WTC11 (cell line): Measurements from ENCODE around the gene SLC6A15.

Experiments
- CBFB ChIP-seq: sonication (generic); formaldehyde crosslinking; IDR thresholded peaks from 2 replicates; pipeline ENCODE4 v1.8.1; 2022; ENCODE audit warnings: mild to moderate bottlenecking, low read depth, missing genetic modification reagents
- FOXJ3 ChIP-seq: sonication (generic); formaldehyde crosslinking; IDR thresholded peaks from 2 replicates; pipeline ENCODE4 v1.9.0; 2021; ENCODE audit warnings: missing genetic modification reagents, mild to moderate bottlenecking, borderline replicate concordance
- NR3C1 ChIP-seq: sonication (generic); formaldehyde crosslinking; conservative IDR thresholded peaks from 2 replicates; pipeline ENCODE4 v1.8.1; 2023; ENCODE audit warnings: low read depth, mild to moderate bottlenecking, missing genetic modification reagents
- SOX15 ChIP-seq: fragments of 250-450 bp; sonication (Bioruptor Pico); IDR thresholded peaks from 2 replicates; pipeline ENCODE4 v1.9.0; 2021; ENCODE audit warnings: mild to moderate bottlenecking
- TEAD4 ChIP-seq: sonication (generic); formaldehyde crosslinking; IDR thresholded peaks from 2 replicates; pipeline ENCODE4 v1.8.0; 2022; ENCODE audit warnings: mild to moderate bottlenecking, missing genetic modification reagents
- ZNF121 ChIP-seq: sonication (generic); formaldehyde crosslinking; IDR thresholded peaks from 2 replicates; pipeline ENCODE4 v1.8.0; 2023; ENCODE audit warnings: missing genetic modification reagents
- ZNF423 ChIP-seq: fragments of 250-450 bp; sonication (Bioruptor Pico); IDR thresholded peaks from 2 replicates; pipeline ENCODE4 v2.1.2; 2022; ENCODE audit warnings: mild to moderate bottlenecking, moderate library complexity
- ZNF671 ChIP-seq: fragments of 250-450 bp; sonication (Bioruptor Pico); IDR thresholded peaks from 2 replicates; pipeline ENCODE4 v1.8.0; 2021; ENCODE audit warnings: mild to moderate bottlenecking
- TF ChIP-seq, protein P1 (sequence below): fragments of 200-600 bp; IDR thresholded peaks from 2 replicates; pipeline ENCODE4 v1.8.0; 2022; ENCODE audit warnings: antibody characterized with exemption

DNA sequence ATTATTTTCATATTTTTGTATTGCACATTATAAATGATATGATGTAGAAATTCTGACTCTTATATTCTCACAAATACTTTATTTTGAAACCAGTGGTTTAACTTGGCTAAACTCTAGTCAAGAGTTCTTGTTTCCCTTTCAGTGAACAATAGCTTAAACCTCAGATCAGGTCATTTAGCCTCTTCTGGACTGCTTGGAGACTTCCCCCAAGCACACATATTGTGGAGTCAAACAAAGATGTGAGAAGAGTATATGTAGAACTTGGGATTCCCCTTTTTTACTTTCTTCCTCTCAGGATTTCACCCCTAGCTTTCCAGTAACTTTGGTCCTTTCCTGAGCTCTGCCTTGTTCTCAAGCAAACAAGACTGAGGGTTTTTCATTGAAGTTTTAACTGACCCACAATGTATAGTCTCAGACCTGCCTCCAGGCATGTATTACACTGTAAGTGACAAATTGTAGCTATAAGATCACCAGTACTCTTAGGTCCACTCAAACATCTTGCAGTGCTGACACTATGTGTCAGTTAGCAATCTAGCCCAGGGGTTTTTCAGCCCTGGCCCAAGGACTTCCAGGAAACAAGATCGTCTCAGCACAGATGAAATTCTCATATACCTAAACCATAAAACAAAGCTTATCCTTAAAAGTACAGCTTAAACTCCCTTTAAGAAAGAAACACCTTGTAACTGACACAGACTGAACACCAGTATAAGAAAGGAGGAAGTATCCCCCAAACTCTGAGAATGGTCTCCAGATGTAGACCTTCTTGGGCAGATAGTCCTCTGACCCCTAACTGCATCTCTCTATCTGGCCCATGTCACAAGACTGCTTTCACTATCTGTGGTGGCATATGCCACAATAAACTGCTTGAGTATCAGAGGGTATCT lies 98.6 kb downstream of the SLC6A15 start:
- TF ChIP-seq, protein P1, sequence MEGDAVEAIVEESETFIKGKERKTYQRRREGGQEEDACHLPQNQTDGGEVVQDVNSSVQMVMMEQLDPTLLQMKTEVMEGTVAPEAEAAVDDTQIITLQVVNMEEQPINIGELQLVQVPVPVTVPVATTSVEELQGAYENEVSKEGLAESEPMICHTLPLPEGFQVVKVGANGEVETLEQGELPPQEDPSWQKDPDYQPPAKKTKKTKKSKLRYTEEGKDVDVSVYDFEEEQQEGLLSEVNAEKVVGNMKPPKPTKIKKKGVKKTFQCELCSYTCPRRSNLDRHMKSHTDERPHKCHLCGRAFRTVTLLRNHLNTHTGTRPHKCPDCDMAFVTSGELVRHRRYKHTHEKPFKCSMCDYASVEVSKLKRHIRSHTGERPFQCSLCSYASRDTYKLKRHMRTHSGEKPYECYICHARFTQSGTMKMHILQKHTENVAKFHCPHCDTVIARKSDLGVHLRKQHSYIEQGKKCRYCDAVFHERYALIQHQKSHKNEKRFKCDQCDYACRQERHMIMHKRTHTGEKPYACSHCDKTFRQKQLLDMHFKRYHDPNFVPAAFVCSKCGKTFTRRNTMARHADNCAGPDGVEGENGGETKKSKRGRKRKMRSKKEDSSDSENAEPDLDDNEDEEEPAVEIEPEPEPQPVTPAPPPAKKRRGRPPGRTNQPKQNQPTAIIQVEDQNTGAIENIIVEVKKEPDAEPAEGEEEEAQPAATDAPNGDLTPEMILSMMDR: no peak
- no peak for TF ChIP-seq FOXJ3 (CRISPR knock-in tag)
- TF ChIP-seq TEAD4 (CRISPR knock-in tag): no peak
- TF ChIP-seq ZNF671 (CRISPR knock-in tag): no peak
- no peak for TF ChIP-seq ZNF121 (CRISPR knock-in tag)
- TF ChIP-seq SOX15 (CRISPR knock-in tag): no peak
- no peak for TF ChIP-seq NR3C1 (CRISPR knock-in tag)
- TF ChIP-seq CBFB (CRISPR knock-in tag): no peak
- no peak for TF ChIP-seq ZNF423
